Fibroblast of villous mesenchyme (primary cell): Measurements from ENCODE around the gene MCF2L. TPM values are rescaled to one million over a fixed set of nuclear protein-coding genes. Genes with fewer than 3 reads are reported as not detected.

Source experiments
- DNase-seq: peaks from one replicate; pipeline ENCODE4 v3.0.0-alpha.2; 2010; ENCODE audit warnings: low read depth
- H3K4me3 ChIP-seq: 2 replicates; pipeline ENCODE4 v1.5.1; 2011; ENCODE audit warnings: low read depth, mild to moderate bottlenecking, low read length
- CTCF ChIP-seq: IDR thresholded peaks from 2 replicates; pipeline ENCODE4 v1.5.1; 2012; ENCODE audit warnings: low read depth, mild to moderate bottlenecking, low read length; ENCODE audit not compliant: insufficient read depth
- total RNA-seq: library from RNA; depleted of rRNA; stranded (reverse); fragments of >200 nt; gene quantifications from 2 replicates; pipeline ENCODE4 v1.2.3, GENCODE V29; 2012

The MCF2L gene
- total RNA-seq, 1 donor: under 0.01 TPM

- no peak overlapping the region for H3K4me3 ChIP-seq
- TF ChIP-seq CTCF: no peak
- DNase-seq: no peak
These were observed 112.0 kb downstream of the MCF2L start for GRCh38 chr13:113080901-113081521.

- TF ChIP-seq CTCF: no peak
- no peak overlapping the region for H3K4me3 ChIP-seq
- no peak for DNase-seq
These were observed 113.4 kb downstream of the MCF2L start for GRCh38 chr13:113082198-113083021.

GRCh38 chr13:113083022-113083373 lies 114.0 kb downstream of the MCF2L start:
- no peak overlapping the region for H3K4me3 ChIP-seq
- TF ChIP-seq CTCF: no peak
- DNase-seq: no peak

GRCh38 chr13:113083402-113084061 lies 114.5 kb downstream of the MCF2L start:
- TF ChIP-seq CTCF: no peak
- H3K4me3 ChIP-seq: no peak overlapping the region
- DNase-seq: no peak

- no peak overlapping the region for H3K4me3 ChIP-seq
- DNase-seq: no peak
- TF ChIP-seq CTCF: peak; percentile 18
These were observed 115.3 kb downstream of the MCF2L start for GRCh38 chr13:113084094-113084942.

- DNase-seq: no peak
- no peak overlapping the region for H3K4me3 ChIP-seq
- TF ChIP-seq CTCF: no peak
These were observed 116.0 kb downstream of the MCF2L start for GRCh38 chr13:113084943-113085540.
